GM12874 (cell line): ENCODE data around the gene SNURF.

Experiments used
- TF ChIP-seq, protein P1 (sequence below): IDR thresholded peaks from 2 replicates; pipeline ENCODE4 v1.5.1; 2011; ENCODE audit warnings: low read depth, mild to moderate bottlenecking, control low read depth, low read length, moderate library complexity; ENCODE audit not compliant: insufficient read depth

SNURF gene

DNA sequence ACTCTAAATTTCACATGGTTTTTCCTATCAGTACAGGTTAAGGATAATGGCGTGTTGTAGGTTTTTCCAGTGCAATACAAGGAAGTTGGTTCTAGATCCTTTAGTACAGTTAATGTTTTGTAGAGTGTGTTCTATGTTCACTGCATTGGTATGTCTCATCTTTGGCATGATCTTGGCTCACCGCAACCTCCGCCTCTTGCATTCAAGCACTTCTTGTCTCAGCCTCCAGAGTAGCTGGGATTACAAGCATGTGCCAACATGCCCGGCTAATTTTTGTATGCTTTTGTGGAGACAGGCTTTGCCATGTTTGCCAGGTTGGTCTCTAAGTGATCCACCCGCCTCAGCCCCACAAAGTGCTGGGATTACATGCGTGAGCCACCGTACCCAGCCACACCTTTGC lies 30.4 kb downstream of the SNURF start:
- TF ChIP-seq, protein P1, sequence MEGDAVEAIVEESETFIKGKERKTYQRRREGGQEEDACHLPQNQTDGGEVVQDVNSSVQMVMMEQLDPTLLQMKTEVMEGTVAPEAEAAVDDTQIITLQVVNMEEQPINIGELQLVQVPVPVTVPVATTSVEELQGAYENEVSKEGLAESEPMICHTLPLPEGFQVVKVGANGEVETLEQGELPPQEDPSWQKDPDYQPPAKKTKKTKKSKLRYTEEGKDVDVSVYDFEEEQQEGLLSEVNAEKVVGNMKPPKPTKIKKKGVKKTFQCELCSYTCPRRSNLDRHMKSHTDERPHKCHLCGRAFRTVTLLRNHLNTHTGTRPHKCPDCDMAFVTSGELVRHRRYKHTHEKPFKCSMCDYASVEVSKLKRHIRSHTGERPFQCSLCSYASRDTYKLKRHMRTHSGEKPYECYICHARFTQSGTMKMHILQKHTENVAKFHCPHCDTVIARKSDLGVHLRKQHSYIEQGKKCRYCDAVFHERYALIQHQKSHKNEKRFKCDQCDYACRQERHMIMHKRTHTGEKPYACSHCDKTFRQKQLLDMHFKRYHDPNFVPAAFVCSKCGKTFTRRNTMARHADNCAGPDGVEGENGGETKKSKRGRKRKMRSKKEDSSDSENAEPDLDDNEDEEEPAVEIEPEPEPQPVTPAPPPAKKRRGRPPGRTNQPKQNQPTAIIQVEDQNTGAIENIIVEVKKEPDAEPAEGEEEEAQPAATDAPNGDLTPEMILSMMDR: no peak

DNA sequence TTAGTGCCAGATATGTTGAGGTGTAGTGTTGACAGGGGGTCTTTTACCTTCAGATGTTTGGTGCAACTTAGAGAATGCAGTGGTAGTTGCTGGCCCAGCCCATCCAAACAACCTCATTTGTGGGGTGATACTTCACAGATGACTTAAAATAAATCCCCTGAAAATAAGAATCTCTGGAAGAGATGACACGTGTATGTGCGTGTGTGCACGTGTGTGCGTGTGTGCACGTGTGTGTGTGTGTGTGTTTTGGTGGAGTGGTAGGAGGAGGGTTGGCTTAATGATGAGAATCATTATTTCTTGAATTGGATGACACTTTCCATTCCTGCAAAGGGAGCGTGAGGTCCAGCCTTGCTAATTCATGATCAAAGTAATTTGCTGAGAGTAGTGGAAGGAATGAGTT lies 31.9 kb downstream of the SNURF start:
- TF ChIP-seq, protein P1: no peak
